Measurements from ENCODE around the gene RAB3IL1.
A peak's percentile ranks its signal among the peaks of the same experiment; 100 is the strongest.
"Not testable (repeated sequence)": the region's sequence is repeated elsewhere in the genome, so short reads cannot be mapped to it uniquely, and the experiment has no call there.

Gene RAB3IL1

DNA sequence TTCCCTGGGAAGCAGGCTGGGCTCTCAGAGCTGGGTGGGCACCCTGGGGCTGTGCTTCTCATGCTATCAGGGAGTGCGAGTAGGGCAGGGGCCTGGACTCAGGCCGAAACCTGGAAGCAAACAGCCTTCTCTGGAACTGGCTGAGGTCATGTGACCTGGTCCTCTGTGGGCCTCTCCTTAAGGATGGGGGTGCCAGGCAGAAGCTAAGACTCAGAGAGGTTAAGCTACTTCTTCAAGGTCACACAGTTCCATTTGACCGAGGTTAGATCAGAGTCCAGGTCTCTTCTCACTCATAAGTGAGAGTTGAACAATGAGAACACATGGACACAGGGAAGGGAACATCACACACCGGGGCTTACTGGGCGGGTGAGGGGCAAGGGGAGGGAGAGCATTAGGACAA is 33.4 kb downstream of the RAB3IL1 start:
- no peak for DNase-seq

GRCh38 chr11:61883327-61883726 is 34.0 kb downstream of the RAB3IL1 start:
- DNase-seq = no peak

GRCh38 chr11:61882879-61883278 is 34.5 kb downstream of the RAB3IL1 start:
- DNase-seq = no peak

DNA sequence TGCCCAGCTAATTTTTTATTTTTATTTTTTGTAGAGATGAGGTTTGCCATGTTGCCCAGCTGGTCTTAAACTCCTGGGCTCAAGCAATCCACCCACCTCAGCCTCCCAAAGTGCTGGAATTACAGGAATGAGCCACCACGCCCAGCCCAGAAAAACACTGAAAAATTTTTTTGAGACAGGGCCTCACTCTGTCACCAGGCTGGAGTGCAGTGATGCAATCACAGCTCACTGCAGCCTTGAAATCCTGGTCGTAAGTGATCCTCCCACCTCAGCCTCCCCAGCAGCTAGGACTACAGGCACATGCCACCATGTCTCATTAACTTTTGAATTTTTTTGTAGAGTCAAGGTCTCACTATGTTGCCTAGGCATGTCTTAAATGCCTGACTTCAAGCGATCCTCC is 35.1 kb downstream of the RAB3IL1 start:
- not testable (repeated sequence) for DNase-seq

DNA sequence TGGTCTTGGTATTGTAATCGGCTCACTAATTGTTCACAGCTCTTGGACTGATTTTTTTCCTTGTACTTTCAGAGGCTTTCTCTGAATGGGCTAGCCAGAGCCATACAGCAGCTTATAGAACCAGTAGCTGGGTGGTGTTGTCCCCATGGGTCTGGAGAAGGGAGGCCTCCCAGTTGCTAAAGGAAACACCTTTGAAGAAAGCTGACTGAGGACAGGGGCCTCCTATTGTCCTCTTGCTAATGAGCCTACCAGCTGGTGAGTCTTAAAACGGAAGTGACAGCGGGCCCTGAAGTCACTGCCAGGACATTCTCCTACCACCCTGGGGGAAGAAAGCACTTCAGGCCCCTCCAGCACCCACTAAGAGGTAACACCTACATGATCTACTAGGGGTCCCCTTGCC is 36.0 kb downstream of the RAB3IL1 start:
- no peak for DNase-seq

GRCh38 chr11:61880454-61880853 is 36.9 kb downstream of the RAB3IL1 start:
- no peak for DNase-seq

DNA sequence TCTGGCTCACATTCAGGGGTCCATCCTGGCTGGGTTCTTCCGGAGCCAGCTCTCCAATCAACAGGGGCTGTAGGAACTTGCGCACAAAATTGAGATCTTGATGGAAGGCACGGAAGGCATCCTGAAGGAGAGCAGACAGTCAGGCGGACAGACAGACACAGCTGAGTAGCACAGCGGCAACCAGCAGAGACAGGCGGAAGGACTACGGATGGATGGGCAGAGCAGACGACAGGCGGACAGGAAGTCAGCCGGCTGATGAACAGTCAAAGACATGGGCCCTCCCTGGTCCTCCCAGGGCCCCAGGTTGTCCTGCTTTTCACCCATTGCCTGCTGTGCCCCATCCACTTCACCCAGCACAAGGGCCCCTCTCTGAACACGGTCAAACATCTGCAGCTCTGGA is 37.3 kb downstream of the RAB3IL1 start:
- DNase-seq = no peak

DNA sequence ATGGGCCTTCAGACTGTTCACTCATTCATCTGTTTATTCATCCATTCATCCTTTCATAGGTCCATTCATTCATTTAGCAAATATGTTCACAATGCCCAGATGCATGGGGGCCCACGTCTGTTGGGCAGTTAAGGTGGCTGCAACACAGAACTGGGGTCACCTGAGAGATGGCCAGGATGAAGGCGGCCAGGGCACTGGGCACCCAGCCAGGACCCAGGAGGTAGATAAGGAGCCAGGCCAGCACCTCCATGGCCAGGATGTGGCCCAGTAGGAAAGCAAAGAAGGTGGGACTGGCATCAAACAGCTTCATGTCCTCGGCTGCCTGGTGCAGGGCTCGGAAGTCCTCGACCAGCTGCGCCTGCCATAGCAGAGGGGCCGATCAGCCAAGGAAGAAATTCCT is 38.2 kb downstream of the RAB3IL1 start:
- DNase-seq = no peak

- no peak for DNase-seq
Measured at GRCh38 chr11:61875698-61876097, 41.7 kb downstream of the RAB3IL1 start.

GRCh38 chr11:61874853-61875252 is 42.5 kb downstream of the RAB3IL1 start:
- DNase-seq = no peak

DNA sequence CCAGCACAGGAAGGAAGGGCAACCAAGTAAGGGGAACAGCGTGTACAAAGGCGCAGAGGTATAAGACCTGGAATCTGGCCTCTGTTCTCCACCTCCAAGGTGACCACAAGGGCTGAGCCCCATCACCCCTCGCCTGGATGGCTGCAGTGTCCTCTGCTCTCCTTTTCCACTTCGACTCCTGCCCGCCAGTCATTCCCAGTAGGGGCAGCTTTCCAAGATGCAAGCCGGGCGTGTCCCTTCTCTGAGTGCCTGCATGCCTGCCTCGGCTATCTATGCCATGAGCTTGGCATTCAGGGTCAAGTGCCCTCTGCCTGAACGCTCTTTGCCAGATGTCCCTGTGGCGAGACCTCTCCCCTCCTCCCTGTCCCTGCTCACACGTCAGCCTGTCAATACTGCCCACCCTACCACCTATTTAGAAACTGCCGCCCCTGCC is 43.0 kb downstream of the RAB3IL1 start:
- no peak for DNase-seq

DNA sequence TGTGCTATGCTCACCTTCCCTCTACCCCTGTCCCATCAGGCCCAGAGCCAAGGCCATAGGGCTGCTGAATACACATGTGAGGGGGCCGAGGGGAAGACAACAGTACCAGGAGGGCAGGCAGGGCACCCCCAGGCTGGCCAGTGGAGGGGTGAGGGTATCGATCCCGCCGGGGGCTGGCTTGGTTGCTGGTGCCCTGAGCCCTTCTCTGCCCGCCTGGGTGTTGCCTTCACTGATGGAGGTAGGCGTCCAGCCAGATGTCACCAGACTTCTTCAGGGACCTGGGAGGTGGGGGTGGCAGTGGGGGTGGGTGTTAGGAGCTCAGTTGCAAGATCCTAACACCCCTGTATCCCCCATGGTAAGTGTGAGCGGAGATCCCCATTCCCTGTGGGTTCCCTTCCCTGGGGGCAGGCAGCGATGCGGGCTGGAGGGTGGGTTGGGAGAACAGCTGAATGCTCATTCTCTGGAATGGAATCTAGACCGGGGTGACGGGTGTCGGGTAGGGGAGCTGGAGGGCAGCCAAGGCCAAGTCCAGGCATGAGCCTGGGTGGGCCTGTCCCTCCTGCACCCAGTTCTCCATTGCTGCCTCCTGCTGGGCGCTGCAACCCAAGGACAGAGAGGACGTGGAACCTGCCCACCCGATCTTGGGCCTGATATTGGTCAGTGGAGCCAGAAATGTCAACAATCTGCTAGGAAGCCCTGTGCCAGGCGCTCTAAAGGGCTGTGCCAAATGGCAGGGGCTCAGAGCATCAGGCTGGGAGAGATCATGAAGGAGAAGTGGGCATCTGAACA is 43.6 kb downstream of the RAB3IL1 start:
- DNase-seq = no peak

GRCh38 chr11:61872935-61873565 is 44.3 kb downstream of the RAB3IL1 start:
- DNase-seq = no peak

GRCh38 chr11:61871158-61871597 is 46.2 kb downstream of the RAB3IL1 start:
- DNase-seq = peak; percentile 84

DNA sequence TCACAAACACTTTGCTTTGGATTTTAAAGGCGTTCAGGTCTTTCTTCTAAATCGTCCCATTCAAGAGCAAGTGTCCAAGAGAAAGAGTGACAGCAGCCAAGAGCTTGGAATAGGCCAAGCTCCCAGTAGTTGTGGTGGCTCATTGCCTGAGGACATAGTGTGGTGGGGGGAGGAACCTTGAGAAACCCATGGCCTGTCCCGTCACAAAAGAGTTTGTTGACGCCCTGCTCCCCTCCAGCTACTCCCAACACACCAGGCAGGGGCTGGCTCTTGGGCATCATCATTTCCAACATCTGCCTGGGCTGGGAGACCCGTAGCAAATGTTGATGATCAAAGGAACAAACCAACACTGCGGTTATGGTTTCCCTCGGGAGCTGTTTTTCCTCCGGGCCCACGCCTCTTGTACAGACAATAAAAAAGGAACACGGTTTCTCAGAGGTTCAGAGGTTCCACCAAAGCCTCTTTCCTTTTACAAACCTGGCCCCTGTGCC is 46.8 kb downstream of the RAB3IL1 start:
- peak; percentile 63 for DNase-seq

- no peak for DNase-seq
Measured at GRCh38 chr11:61869708-61870451, 47.5 kb downstream of the RAB3IL1 start.

GRCh38 chr11:61869429-61869707 is 48.0 kb downstream of the RAB3IL1 start:
- no peak for DNase-seq

GRCh38 chr11:61868571-61869428 is 48.6 kb downstream of the RAB3IL1 start:
- no peak for DNase-seq

DNA sequence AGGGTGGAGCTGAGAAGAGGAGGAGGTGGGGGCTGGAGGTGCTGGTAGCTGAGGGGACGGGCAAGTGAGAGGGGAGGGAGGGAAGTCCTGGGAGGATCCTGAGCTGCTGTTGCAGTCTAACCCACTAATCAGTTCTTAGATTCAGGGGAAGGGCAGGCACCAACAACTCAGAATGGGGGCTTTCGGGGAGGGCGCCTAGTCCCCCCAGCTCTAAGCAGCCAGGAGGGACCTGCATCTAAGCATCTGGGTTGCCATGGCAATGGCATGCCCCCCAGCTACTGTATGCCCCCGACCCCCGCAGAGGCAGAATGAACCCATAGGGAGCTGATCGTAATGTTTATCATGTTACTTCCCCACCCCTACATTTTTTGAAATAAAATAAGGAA is 50.4 kb downstream of the RAB3IL1 start:
- no peak for DNase-seq

DNA sequence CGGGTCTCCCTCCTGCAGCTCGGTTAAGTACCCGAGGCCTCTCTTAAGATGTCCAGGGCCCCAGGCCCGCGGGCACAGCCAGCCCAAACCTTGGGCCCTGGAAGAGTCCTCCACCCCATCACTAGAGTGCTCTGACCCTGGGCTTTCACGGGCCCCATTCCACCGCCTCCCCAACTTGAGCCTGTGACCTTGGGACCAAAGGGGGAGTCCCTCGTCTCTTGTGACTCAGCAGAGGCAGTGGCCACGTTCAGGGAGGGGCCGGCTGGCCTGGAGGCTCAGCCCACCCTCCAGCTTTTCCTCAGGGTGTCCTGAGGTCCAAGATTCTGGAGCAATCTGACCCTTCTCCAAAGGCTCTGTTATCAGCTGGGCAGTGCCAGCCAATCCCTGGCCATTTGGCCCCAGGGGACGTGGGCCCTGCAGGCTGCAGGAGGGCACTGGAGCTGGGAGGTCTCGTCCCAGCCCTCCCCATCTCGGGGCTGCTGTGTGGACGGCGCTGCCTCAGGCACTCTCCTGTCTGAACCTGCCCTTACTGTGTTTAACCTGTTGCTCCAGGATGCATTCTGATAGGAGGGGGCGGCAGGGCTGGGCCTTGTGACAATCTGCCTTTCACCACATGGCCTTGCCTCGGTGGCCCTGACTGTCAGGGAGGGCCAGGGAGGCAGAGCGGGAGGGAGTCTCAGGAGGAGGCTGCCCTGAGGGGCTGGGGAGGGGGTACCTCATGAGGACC is 51.0 kb downstream of the RAB3IL1 start:
- DNase-seq = no peak

GRCh38 chr11:61864814-61865775 is 52.3 kb downstream of the RAB3IL1 start:
- DNase-seq = no peak

Data from NCI-H2171 treated with DMSO at 0.1 percent for 48 hours (cell line).